Activated CD4-positive, alpha-beta memory T cell treated with anti-CD3 and anti-CD28 coated beads, Interleukin-2, amount 10 ng/mL, durations not matched to agents 7 days and 5 days (primary cell): ENCODE results near the gene PIGL. TPM values are rescaled to one million over a fixed set of nuclear protein-coding genes. Genes with fewer than 3 reads are reported as not detected.
A peak's percentile ranks its signal among the peaks of the same experiment; 100 is the strongest.

Experiments used
- CTCF ChIA-PET: fragments of 350-600 bp; sonication (Branson Sonifier 250); formaldehyde crosslinking; loops from one replicate; lab custom pipeline; 2021; ENCODE audit warnings: antibody characterized with exemption, inconsistent platforms; lab: Charles Lee
- POLR2A ChIA-PET: fragments of 350-600 bp; sonication (Branson Sonifier 250); formaldehyde crosslinking; loops from one replicate; lab custom pipeline; 2021; ENCODE audit warnings: antibody characterized with exemption; lab: Charles Lee
- DNase-seq: peaks from one replicate; pipeline ENCODE4 v3.0.0-alpha.2; 2020
- H3K27ac Mint-ChIP-seq: one replicate; pipeline ENCODE4 v1.8.0; 2021; ENCODE audit warnings: mild to moderate bottlenecking, mixed read lengths
- H3K27me3 Mint-ChIP-seq: one replicate; pipeline ENCODE4 v1.8.0; 2021; ENCODE audit warnings: mixed read lengths
- H3K36me3 Mint-ChIP-seq: one replicate; pipeline ENCODE4 v1.8.0; 2021; ENCODE audit warnings: low read depth, mixed read lengths
- H3K4me1 Mint-ChIP-seq: one replicate; pipeline ENCODE4 v1.8.0; 2021; ENCODE audit warnings: mixed read lengths
- H3K4me3 Mint-ChIP-seq: one replicate; pipeline ENCODE4 v1.8.0; 2021; ENCODE audit warnings: mild to moderate bottlenecking, mixed read lengths
- H3K9me3 Mint-ChIP-seq: one replicate; pipeline ENCODE4 v1.8.0; 2021; ENCODE audit warnings: mixed read lengths
- total RNA-seq, 2 experiments: library from RNA; stranded (reverse); gene quantifications; one replicate each; pipeline ENCODE4 v1.2.3, GENCODE V29; 2021

PIGL gene
- total RNA-seq, 2 experiments from 2014 or later: 30.5 to 35.2 TPM

- no peak for DNase-seq
- CTCF ChIA-PET: interaction anchor here (1.2 kb wide), 1 partner anchor 192 kb away, joined by 4 read pairs; no protein-coding TSS in a partner anchor
- Mint-ChIP-seq H3K4me3 (no peak overlapping the region), H3K9me3 (peaks cover 6% of the 10 kb centered on the region), H3K4me1 (peaks cover 2% of the 10 kb centered on the region), H3K36me3 (peaks cover 11% of the 10 kb centered on the region), H3K27me3 (no peaks in the 10 kb centered on the region), H3K27ac (no peak overlapping the region)
- POLR2A ChIA-PET: no interaction called here
These were observed 44.0 kb downstream of the PIGL start for GRCh38 chr17:16261049-16261448.

- Mint-ChIP-seq H3K4me3 (no peak overlapping the region), H3K9me3 (peaks cover 6% of the 10 kb centered on the region), H3K36me3 (peaks cover 13% of the 10 kb centered on the region), H3K4me1 (peaks cover 5% of the 10 kb centered on the region), H3K27me3 (no peaks in the 10 kb centered on the region), H3K27ac (no peak overlapping the region)
- no peak for DNase-seq
- ChIA-PET POLR2A (no interaction called here), CTCF (no interaction called here)
These were observed 45.2 kb downstream of the PIGL start for GRCh38 chr17:16262201-16262600.

- Mint-ChIP-seq H3K4me3 (no peak overlapping the region), H3K36me3 (peaks cover 8% of the 10 kb centered on the region), H3K4me1 (peaks cover 25% of the 10 kb centered on the region), H3K27ac (peak overlapping the region; percentile 78), H3K27me3 (no peaks in the 10 kb centered on the region), H3K9me3 (peaks cover 4% of the 10 kb centered on the region)
- DNase-seq: no peak
- POLR2A ChIA-PET: interaction anchor here (1.8 to 2.2 kb wide), 2 partner anchors 18 to 50 kb away, joined by 6 to 13 read pairs; partner anchors contain the start of gene PIGL
- CTCF ChIA-PET: no interaction called here
These were observed 50.2 kb downstream of the PIGL start for GRCh38 chr17:16267174-16267573.

GRCh38 chr17:16269658-16270057 lies 52.6 kb downstream of the PIGL start:
- ChIA-PET POLR2A (interaction anchor here (2.2 kb wide), 1 partner anchor 16 kb away, joined by 13 read pairs; no protein-coding TSS in a partner anchor), CTCF (interaction anchor here (1.1 kb wide), 1 partner anchor 252 kb away, joined by 4 read pairs; no protein-coding TSS in a partner anchor)
- Mint-ChIP-seq H3K27me3 (no peaks in the 10 kb centered on the region), H3K4me3 (no peak overlapping the region), H3K27ac (no peak overlapping the region), H3K9me3 (peaks cover 12% of the 10 kb centered on the region), H3K4me1 (peaks cover 27% of the 10 kb centered on the region), H3K36me3 (peaks cover 11% of the 10 kb centered on the region)
- no peak for DNase-seq

- Mint-ChIP-seq H3K27ac (no peak overlapping the region), H3K27me3 (no peaks in the 10 kb centered on the region), H3K9me3 (peaks cover 8% of the 10 kb centered on the region), H3K4me3 (no peak overlapping the region), H3K36me3 (peaks cover 8% of the 10 kb centered on the region), H3K4me1 (peaks cover 21% of the 10 kb centered on the region)
- no peak for DNase-seq
- CTCF ChIA-PET: interaction anchor here (1.9 kb wide), 1 partner anchor 11 kb away, joined by 4 read pairs; no protein-coding TSS in a partner anchor
- POLR2A ChIA-PET: interaction anchor here (3.1 kb wide), 1 partner anchor 13 kb away, joined by 9 read pairs; no protein-coding TSS in a partner anchor
These were observed 55.3 kb downstream of the PIGL start for GRCh38 chr17:16272111-16272840.

- H3K9me3 Mint-ChIP-seq: peaks cover 8% of the 10 kb centered on the region
- no peak overlapping the region for H3K27ac Mint-ChIP-seq
- ChIA-PET CTCF (interaction anchor here (0.9 to 1.9 kb wide), 2 partner anchors 10 to 12 kb away, joined by 3 to 4 read pairs; no protein-coding TSS in a partner anchor), POLR2A (interaction anchor here (1.5 to 3.1 kb wide), 2 partner anchors 12 to 31 kb away, joined by 3 to 9 read pairs; no protein-coding TSS in a partner anchor)
- H3K4me1 Mint-ChIP-seq: peaks cover 9% of the 10 kb centered on the region
- DNase-seq: no peak
- no peak overlapping the region for H3K4me3 Mint-ChIP-seq
- H3K36me3 Mint-ChIP-seq: peaks cover 15% of the 10 kb centered on the region
- no peaks in the 10 kb centered on the region for H3K27me3 Mint-ChIP-seq
These were observed 56.5 kb downstream of the PIGL start for GRCh38 chr17:16273499-16273898.

- POLR2A ChIA-PET: interaction anchor here (1.5 to 3.1 kb wide), 2 partner anchors 12 to 31 kb away, joined by 3 to 9 read pairs; no protein-coding TSS in a partner anchor
- H3K27ac Mint-ChIP-seq: no peak overlapping the region
- peaks cover 8% of the 10 kb centered on the region for H3K9me3 Mint-ChIP-seq
These were observed 56.9 kb downstream of the PIGL start for GRCh38 chr17:16273929-16274339.

GRCh38 chr17:16275024-16275423 lies 58.0 kb downstream of the PIGL start:
- no peaks in the 10 kb centered on the region for H3K27me3 Mint-ChIP-seq
- no peak overlapping the region for H3K4me3 Mint-ChIP-seq
- ChIA-PET CTCF (interaction anchor here (1.0 kb wide), 1 partner anchor 11 kb away, joined by 4 read pairs; no protein-coding TSS in a partner anchor), POLR2A (interaction anchor here (0.9 to 3.1 kb wide), 2 partner anchors 11 to 275 kb away, joined by 3 to 9 read pairs; partner anchors contain the start of genes TTC19 and ZSWIM7)
- peaks cover 25% of the 10 kb centered on the region for H3K36me3 Mint-ChIP-seq
- no peak overlapping the region for H3K27ac Mint-ChIP-seq
- peaks cover 8% of the 10 kb centered on the region for H3K9me3 Mint-ChIP-seq
- DNase-seq: no peak
- H3K4me1 Mint-ChIP-seq: peaks cover 2% of the 10 kb centered on the region

More at GRCh38 chr17:16273929-16274339, 56.9 kb downstream of the PIGL start:
- CTCF ChIA-PET: interaction anchor here (0.9 to 1.9 kb wide), 2 partner anchors 10 to 12 kb away, joined by 3 to 4 read pairs; no protein-coding TSS in a partner anchor
- Mint-ChIP-seq H3K4me3 (no peak overlapping the region), H3K4me1 (peaks cover 6% of the 10 kb centered on the region), H3K27me3 (no peaks in the 10 kb centered on the region), H3K36me3 (peaks cover 19% of the 10 kb centered on the region)
- DNase-seq: no peak

- DNase-seq: no peak
- POLR2A ChIA-PET: interaction anchor here (1.7 kb wide), 1 partner anchor 9 kb away, joined by 5 read pairs; no protein-coding TSS in a partner anchor
- H3K4me3 Mint-ChIP-seq: no peak overlapping the region
- CTCF ChIA-PET: no interaction called here
- peaks cover 8% of the 10 kb centered on the region for H3K9me3 Mint-ChIP-seq
- H3K4me1 Mint-ChIP-seq: peaks cover 4% of the 10 kb centered on the region
- no peaks in the 10 kb centered on the region for H3K27me3 Mint-ChIP-seq
- peaks cover 27% of the 10 kb centered on the region for H3K36me3 Mint-ChIP-seq
- no peak overlapping the region for H3K27ac Mint-ChIP-seq
These were observed 60.2 kb downstream of the PIGL start for GRCh38 chr17:16277163-16277562.

- peaks cover 36% of the 10 kb centered on the region for H3K36me3 Mint-ChIP-seq
- CTCF ChIA-PET: no interaction called here
These were observed 64.3 kb downstream of the PIGL start for GRCh38 chr17:16281351-16281750.

GRCh38 chr17:16282522-16282921 lies 65.5 kb downstream of the PIGL start:
- DNase-seq: no peak
- Mint-ChIP-seq H3K36me3 (peaks cover 30% of the 10 kb centered on the region), H3K4me1 (peaks cover 34% of the 10 kb centered on the region), H3K9me3 (no peaks in the 10 kb centered on the region), H3K4me3 (no peak overlapping the region), H3K27me3 (no peaks in the 10 kb centered on the region), H3K27ac (no peak overlapping the region)
- CTCF ChIA-PET: interaction anchor here (0.9 kb wide), 1 partner anchor 302 kb away, joined by 3 read pairs; no protein-coding TSS in a partner anchor
- POLR2A ChIA-PET: no interaction called here

More at GRCh38 chr17:16281351-16281750, 64.3 kb downstream of the PIGL start:
- DNase-seq: no peak
- no peak overlapping the region for H3K4me3 Mint-ChIP-seq
- H3K27me3 Mint-ChIP-seq: no peaks in the 10 kb centered on the region
- peaks cover 23% of the 10 kb centered on the region for H3K4me1 Mint-ChIP-seq
- POLR2A ChIA-PET: no interaction called here
- no peak overlapping the region for H3K27ac Mint-ChIP-seq
- H3K9me3 Mint-ChIP-seq: no peaks in the 10 kb centered on the region

- H3K27ac Mint-ChIP-seq: no peak overlapping the region
These were observed 66.7 kb downstream of the PIGL start for GRCh38 chr17:16283705-16284104.

More at GRCh38 chr17:16283705-16284104, 66.7 kb downstream of the PIGL start:
- Mint-ChIP-seq H3K4me1 (peaks cover 44% of the 10 kb centered on the region), H3K27me3 (no peaks in the 10 kb centered on the region), H3K9me3 (no peaks in the 10 kb centered on the region), H3K36me3 (peaks cover 22% of the 10 kb centered on the region), H3K4me3 (no peak overlapping the region)
- POLR2A ChIA-PET: no interaction called here
- CTCF ChIA-PET: interaction anchor here (0.8 to 1.2 kb wide), 4 partner anchors 10 to 300 kb away, joined by 3 to 6 read pairs (median 4); no protein-coding TSS in a partner anchor
- no peak for DNase-seq
